ENCODE data around the gene VPS9D1. TPM values are rescaled to one million over a fixed set of nuclear protein-coding genes. Genes with fewer than 3 reads are reported as not detected.

VPS9D1 gene
- total and polyA plus RNA-seq, 10 of the 15 experiments (the other 5 are each of a cell fraction or from before 2014, with no cell fraction given): 0.65 to 4.2 (median 1.1) TPM

DNA sequence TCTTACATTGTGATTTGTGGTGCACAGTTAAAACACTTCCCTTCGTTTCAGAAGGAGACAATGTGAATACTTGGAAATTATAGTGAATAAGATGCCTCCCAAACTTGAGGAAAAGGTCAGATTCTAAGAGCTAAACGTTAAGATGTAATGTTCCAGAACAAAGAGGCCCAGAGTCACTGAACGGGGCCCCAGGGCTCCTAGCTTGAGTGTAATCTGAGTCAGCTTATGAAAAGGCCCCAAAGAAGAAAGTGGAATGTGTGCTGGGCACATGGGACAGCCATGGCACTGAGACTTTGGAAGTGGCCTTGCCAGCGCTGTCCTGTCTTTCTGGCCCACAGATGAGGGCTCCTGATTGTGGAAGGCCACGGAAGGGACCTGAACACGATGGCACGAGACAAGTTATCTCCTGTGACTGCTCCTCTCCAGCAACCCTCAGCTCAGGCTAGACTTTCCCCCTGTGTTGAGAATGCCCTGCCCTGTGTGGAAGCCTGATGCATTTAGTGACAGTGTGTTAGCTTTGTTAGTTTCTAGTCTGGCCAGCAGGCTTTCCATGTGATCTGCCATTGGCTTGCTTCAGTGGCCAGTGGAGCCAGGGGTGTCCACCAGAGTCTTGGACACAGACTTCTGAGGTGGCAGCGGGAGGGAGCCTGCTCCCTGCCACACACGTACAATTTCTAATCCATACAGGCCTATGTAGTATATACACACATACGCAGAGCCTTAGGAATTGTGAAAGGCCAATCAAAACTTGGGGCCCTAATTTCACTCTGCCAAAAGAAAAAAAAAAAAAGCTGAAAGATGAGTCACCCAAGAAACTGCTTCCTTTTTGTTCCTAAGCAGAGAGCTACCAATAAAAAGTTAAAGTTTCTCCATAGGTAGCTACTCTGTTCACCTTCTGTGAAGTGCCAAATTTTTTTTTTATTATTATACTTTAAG, 49.9 kb downstream of the VPS9D1 start:
- ChIA-PET SMC1A (ENCODE audit: uncharacterized antibody, unreplicated experiment) (no interaction called here), POLR2A (interaction anchor here (0.6 to 0.7 kb wide), 2 partner anchors 176 to 248 kb away, joined by 4 read pairs; no protein-coding TSS in a partner anchor), RAD21 (ENCODE audit: unreplicated experiment) (interaction anchor here (1.3 kb wide), 1 partner anchor 29 kb away, joined by 5 read pairs; no protein-coding TSS in a partner anchor), CTCF (interaction anchor here (0.6 kb wide), 3 partner anchors 17 to 336 kb away, joined by 3 read pairs; no protein-coding TSS in a partner anchor)
- H3K79me2 ChIP-seq (ENCODE audit: control insufficient read depth, insufficient read depth, low read length): no peaks in the 10 kb centered on the region
- no peaks in the 10 kb centered on the region for H3K27me3 ChIP-seq (replicated peaks in 1 of 2; ENCODE audit: control insufficient read depth in 2 of 2, insufficient read depth in 2 of 2, low read length in 1 of 2)
- no peak overlapping the region for H2AFZ ChIP-seq (ENCODE audit: control insufficient read depth, low read depth, low read length)
- FAIRE-seq: no peak
- TF ChIP-seq NR2C2 (IDR thresholded peaks at IDR 0.05; ENCODE audit: borderline replicate concordance, control insufficient read depth, insufficient read length, low read depth) (no peak), GATAD2B (conservative IDR thresholded peaks at IDR 0.05; ENCODE audit: low read depth) (no peak), POLR2AphosphoS2 (IDR thresholded peaks at IDR 0.05; ENCODE audit: low read depth, low read length) (no peak), ZNF207 (IDR thresholded peaks at IDR 0.05; ENCODE audit: borderline replicate concordance) (no peak), SPI1 (IDR thresholded peaks at IDR 0.05; ENCODE audit: borderline replicate concordance, insufficient read depth, low read depth, low read length) (no peak), JUND (IDR thresholded peaks at IDR 0.05; ENCODE audit: low read depth, low read length) (no peak), SREBF1 (IDR thresholded peaks at IDR 0.05; ENCODE audit: low read length) (no peak), ZNF622 (IDR thresholded peaks at IDR 0.05) (no peak), CEBPB (IDR thresholded peaks at IDR 0.05; ENCODE audit: borderline replicate concordance in 1 of 2, low read depth in 2 of 2, low read length in 2 of 2) (no peak)
- TF ChIP-seq, protein P1, sequence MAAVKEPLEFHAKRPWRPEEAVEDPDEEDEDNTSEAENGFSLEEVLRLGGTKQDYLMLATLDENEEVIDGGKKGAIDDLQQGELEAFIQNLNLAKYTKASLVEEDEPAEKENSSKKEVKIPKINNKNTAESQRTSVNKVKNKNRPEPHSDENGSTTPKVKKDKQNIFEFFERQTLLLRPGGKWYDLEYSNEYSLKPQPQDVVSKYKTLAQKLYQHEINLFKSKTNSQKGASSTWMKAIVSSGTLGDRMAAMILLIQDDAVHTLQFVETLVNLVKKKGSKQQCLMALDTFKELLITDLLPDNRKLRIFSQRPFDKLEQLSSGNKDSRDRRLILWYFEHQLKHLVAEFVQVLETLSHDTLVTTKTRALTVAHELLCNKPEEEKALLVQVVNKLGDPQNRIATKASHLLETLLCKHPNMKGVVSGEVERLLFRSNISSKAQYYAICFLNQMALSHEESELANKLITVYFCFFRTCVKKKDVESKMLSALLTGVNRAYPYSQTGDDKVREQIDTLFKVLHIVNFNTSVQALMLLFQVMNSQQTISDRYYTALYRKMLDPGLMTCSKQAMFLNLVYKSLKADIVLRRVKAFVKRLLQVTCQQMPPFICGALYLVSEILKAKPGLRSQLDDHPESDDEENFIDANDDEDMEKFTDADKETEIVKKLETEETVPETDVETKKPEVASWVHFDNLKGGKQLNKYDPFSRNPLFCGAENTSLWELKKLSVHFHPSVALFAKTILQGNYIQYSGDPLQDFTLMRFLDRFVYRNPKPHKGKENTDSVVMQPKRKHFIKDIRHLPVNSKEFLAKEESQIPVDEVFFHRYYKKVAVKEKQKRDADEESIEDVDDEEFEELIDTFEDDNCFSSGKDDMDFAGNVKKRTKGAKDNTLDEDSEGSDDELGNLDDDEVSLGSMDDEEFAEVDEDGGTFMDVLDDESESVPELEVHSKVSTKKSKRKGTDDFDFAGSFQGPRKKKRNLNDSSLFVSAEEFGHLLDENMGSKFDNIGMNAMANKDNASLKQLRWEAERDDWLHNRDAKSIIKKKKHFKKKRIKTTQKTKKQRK (IDR thresholded peaks at IDR 0.05; ENCODE audit: low read depth, low read length): no peak
- H3K36me3 ChIP-seq (ENCODE audit: control insufficient read depth in 2 of 2, insufficient read depth in 2 of 2, low read length in 1 of 2): no peaks in the 10 kb centered on the region
- H3K4me1 ChIP-seq (ENCODE audit: control insufficient read depth, insufficient read depth, low read length): no peaks in the 10 kb centered on the region
- ATAC-seq: no peak
- no peaks in the 10 kb centered on the region; the same call in 2 of the 3 replicates for H3K9me3 ChIP-seq (replicated peaks; ENCODE audit: control insufficient read depth, insufficient read depth, low read length)
- BruUV-seq (replicated peaks): no TSS peak
- H4K20me1 ChIP-seq (ENCODE audit: control insufficient read depth, insufficient read depth): no peaks in the 10 kb centered on the region
- no peak overlapping the region for H3K9ac ChIP-seq (ENCODE audit: control insufficient read depth, insufficient read depth, low read length)
- H3K27ac ChIP-seq (ENCODE audit: control insufficient read depth, insufficient read depth): no peak overlapping the region
- in situ Hi-C loops (cut with MboI): no loop called here
- no peak overlapping the region for H3K4me3 ChIP-seq
- H3K4me2 ChIP-seq (ENCODE audit: control insufficient read depth, insufficient read depth): no peak overlapping the region
- 83% methylated on average over 10 of the region's 10 CpGs for WGBS (ENCODE audit: insufficient coverage, insufficient replicate concordance, low lambda C conversion rate, missing lambda C conversion rate)
- intact Hi-C loops (cut with micrococcal nuclease; ENCODE audit: unreplicated experiment): no loop called here
- DNase-seq (ENCODE audit: low read depth, low spot score): no peak

Data from GM12878 (cell line).